Naive B cell (primary cell): Measurements from ENCODE around the gene FAM162B. TPM values are rescaled to one million over a fixed set of nuclear protein-coding genes. Genes with fewer than 3 reads are reported as not detected.
"Not testable (repeated sequence)": the region's sequence is repeated elsewhere in the genome, so short reads cannot be mapped to it uniquely, and the experiment has no call there.

Experiments used
- ATAC-seq, 2 donors: fragments of 150-1000 bp; cut with Tn5 transposase; 2 replicates each; pipeline ENCODE4 v1.10.0; 2021; ENCODE audit warnings: low read depth in 2 of 2, mild to moderate bottlenecking in 2 of 2, moderate library complexity in 2 of 2
- DNase-seq: peaks from one replicate; pipeline ENCODE4 v3.0.0; 2022
- H3K27ac Mint-ChIP-seq, 6 donors: one replicate each; pipeline ENCODE4 v1.8.0; 2020 to 2022; ENCODE audit warnings: mild to moderate bottlenecking in 6 of 6, mixed read lengths in 6 of 6, moderate library complexity in 5 of 6, inconsistent platforms in 2 of 6
- H3K27me3 Mint-ChIP-seq, 3 donors: one replicate each; pipeline ENCODE4 v1.8.0; 2021 to 2022; ENCODE audit warnings: mixed read lengths in 3 of 3, mild to moderate bottlenecking in 1 of 3
- H3K36me3 Mint-ChIP-seq, 2 donors: one replicate each; pipeline ENCODE4 v1.8.0; 2020 to 2022; ENCODE audit warnings: mixed read lengths in 2 of 2, inconsistent platforms in 1 of 2, mild to moderate bottlenecking in 1 of 2
- H3K4me1 Mint-ChIP-seq, 3 donors: one replicate each; pipeline ENCODE4 v1.8.0; 2020 to 2022; ENCODE audit warnings: mixed read lengths in 3 of 3, inconsistent platforms in 1 of 3, mild to moderate bottlenecking in 1 of 3, moderate library complexity in 1 of 3
- H3K4me3 Mint-ChIP-seq, 8 donors: one replicate each; pipeline ENCODE4 v1.8.0; 2020 to 2022; ENCODE audit warnings: mild to moderate bottlenecking in 8 of 8, mixed read lengths in 8 of 8, moderate library complexity in 8 of 8, inconsistent platforms in 2 of 8
- H3K9me3 Mint-ChIP-seq, 7 donors: one replicate each; pipeline ENCODE4 v1.8.0; 2020 to 2022; ENCODE audit warnings: mixed read lengths in 7 of 7, mild to moderate bottlenecking in 5 of 7, inconsistent platforms in 2 of 7, moderate library complexity in 1 of 7
- polyA plus RNA-seq, 6 donors: library from polyadenylated mRNA; unstranded; fragments of 300-500 nt; fragmentation: Illumina TruSeq; gene quantifications; one replicate each; pipeline ENCODE4 v1.2.3, GENCODE V29; 2021; ENCODE audit warnings: low read depth in 6 of 6

FAM162B gene
- polyA plus RNA-seq, 6 donors from 2014 or later, result not detected

DNA sequence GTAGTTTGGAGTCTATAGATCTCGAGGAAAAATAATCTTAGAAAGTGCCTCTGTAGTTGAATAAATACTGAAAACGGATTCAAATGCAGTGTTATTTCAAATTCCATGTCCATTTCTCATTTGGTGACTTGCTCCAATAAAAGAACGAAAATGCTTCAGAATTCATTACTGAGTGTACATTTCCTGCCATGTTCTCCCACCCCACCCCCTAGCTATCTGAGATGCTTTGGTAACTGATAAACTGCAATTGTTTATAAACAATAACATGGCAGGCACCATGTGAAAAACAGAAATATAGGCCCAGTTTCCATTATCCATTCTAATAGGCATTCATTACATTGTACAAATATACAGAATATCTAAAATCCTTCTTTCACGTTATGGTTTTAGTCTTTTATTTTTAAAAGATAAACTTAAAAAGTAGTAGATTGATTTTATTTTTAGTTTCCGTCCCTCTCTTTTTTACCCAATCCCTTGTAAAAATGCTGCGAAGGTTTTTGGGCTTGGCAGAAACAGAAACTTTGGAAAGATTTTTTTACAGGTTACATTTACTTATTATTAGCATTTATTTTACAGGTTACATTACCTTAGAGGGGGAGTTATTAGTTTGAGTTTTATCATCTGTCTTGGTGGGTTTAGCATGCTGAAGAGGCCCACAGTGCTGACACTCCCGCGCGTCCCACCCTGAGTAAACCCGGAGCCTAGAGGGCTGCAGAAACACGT is 1.5 kb downstream of the FAM162B start:
- H3K36me3 Mint-ChIP-seq, result peaks cover 0 to 12% of the 10 kb centered on the region in 2 donors
- no peak for DNase-seq
- H3K4me3 Mint-ChIP-seq, result peak overlapping the region in 5 of 8 donors; percentile 18 to 80 (median 41)
- peaks cover 45 to 51% (median 45%) of the 10 kb centered on the region in 3 donors for H3K27me3 Mint-ChIP-seq
- H3K4me1 Mint-ChIP-seq, result peaks cover 7 to 16% (median 10%) of the 10 kb centered on the region in 3 donors
- peaks cover 0 to 1% (median 0%) of the 10 kb centered on the region in 7 donors for H3K9me3 Mint-ChIP-seq
- ATAC-seq, result no peak
- H3K27ac Mint-ChIP-seq, result no peak overlapping the region

DNA sequence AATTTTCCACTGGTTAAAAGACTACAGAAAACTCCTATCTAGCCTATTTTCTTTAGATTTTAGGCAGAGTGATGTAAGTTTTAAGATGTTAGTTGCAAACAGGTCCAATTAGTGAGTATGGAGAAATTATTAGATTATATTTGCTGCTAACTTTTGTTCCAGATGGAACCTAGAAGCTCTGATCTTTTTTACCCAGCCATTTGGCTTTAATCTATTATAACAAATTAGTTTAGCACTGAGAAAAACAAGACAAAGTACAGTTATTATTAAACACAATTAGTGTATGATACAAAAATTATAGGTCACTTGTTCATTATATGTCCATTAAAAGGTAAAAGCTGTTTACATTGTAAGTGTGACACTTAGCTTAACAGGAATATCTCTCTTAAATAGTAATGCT is 2.5 kb downstream of the FAM162B start:
- ATAC-seq (no peak), DNase-seq (no peak)
- H3K36me3 Mint-ChIP-seq, result peaks cover 0 to 12% of the 10 kb centered on the region in 2 donors
- peaks cover 44 to 46% (median 45%) of the 10 kb centered on the region in 3 donors for H3K27me3 Mint-ChIP-seq
- no peak overlapping the region for H3K27ac Mint-ChIP-seq
- H3K4me3 Mint-ChIP-seq, result no peak overlapping the region
- H3K4me1 Mint-ChIP-seq, result peaks cover 7 to 16% (median 10%) of the 10 kb centered on the region in 3 donors
- H3K9me3 Mint-ChIP-seq, result peaks cover 0 to 1% (median 0%) of the 10 kb centered on the region in 7 donors

DNA sequence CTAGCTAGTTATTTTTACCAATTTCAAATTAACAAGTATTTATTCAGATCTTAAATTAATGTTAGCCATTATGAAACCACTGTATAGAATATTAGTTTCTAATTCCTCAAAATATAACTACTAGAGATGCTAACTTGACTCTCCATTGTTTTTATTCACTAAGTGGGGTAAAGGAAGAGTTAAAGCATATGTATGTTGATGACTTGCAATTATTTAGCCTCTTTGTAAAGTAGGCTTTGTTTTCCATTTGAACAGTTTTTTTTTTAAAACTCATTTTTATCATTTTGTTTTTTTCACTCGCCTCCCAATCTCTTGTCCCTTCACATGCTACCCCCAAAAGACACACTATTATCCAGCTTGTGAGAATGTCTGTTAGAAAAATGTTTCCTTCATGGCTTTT is 3.3 kb downstream of the FAM162B start:
- no peak overlapping the region for H3K4me3 Mint-ChIP-seq
- H3K27ac Mint-ChIP-seq, result no peak overlapping the region
- H3K27me3 Mint-ChIP-seq, result peaks cover 44 to 53% (median 45%) of the 10 kb centered on the region in 3 donors
- H3K36me3 Mint-ChIP-seq, result peaks cover 0 to 12% of the 10 kb centered on the region in 2 donors
- H3K4me1 Mint-ChIP-seq, result peaks cover 7 to 16% (median 10%) of the 10 kb centered on the region in 3 donors
- DNase-seq (no peak), ATAC-seq (no peak)
- peaks cover 0 to 1% (median 0%) of the 10 kb centered on the region in 7 donors for H3K9me3 Mint-ChIP-seq

DNA sequence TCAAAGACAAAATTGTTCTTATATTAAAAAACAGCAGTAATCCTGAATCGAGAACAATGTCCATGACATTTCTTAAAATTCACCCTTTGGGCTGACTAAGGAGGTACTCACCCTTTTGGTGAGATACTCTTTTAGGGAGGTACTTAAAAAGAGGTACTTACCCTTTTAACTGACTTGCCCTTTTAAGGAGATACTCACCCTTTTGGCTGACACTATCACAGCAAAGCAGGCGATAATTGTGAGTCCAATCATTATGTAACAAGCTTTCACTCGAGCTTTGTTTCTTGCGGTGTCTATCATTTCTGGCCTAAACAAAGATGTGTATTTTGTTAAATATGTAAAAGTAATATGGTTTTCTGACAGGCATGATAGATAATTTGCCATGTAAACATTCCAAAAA is 3.7 kb downstream of the FAM162B start:
- peaks cover 7 to 16% (median 10%) of the 10 kb centered on the region in 3 donors for H3K4me1 Mint-ChIP-seq
- H3K36me3 Mint-ChIP-seq, result peaks cover 0 to 12% of the 10 kb centered on the region in 2 donors
- ATAC-seq (no peak), DNase-seq (no peak)
- peaks cover 0 to 1% (median 0%) of the 10 kb centered on the region in 7 donors for H3K9me3 Mint-ChIP-seq
- H3K27ac Mint-ChIP-seq, result no peak overlapping the region
- H3K4me3 Mint-ChIP-seq, result no peak overlapping the region
- peaks cover 40 to 48% (median 42%) of the 10 kb centered on the region in 3 donors for H3K27me3 Mint-ChIP-seq

DNA sequence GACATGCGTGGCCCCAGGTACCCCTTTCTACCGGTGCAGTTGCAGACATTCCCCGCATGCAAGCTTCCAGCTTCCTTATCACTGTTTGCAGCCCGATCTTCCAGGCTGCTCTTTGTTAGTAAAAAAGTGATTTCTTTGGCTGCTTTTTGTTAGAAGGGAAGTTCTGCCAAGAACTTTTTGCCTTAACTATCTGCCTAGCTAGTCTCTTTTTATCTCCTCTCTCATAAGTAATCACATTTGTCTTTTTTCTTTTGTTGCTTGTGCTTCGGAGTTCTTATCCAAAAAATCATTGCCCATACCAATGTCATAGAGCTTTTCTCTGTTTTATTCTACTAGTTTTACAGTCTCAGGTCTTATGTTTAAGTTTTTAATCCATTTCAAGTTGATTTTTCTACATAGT is 20.3 kb downstream of the FAM162B start:
- peaks cover 4 to 38% (median 14%) of the 10 kb centered on the region in 7 donors for H3K9me3 Mint-ChIP-seq
- DNase-seq (no peak), ATAC-seq (no peak)
- no peaks in the 10 kb centered on the region for H3K4me1 Mint-ChIP-seq
- no peak overlapping the region for H3K4me3 Mint-ChIP-seq
- peaks cover 0 to 14% (median 11%) of the 10 kb centered on the region in 3 donors for H3K27me3 Mint-ChIP-seq
- peaks cover 0 to 4% of the 10 kb centered on the region in 2 donors for H3K36me3 Mint-ChIP-seq
- H3K27ac Mint-ChIP-seq, result no peak overlapping the region

DNA sequence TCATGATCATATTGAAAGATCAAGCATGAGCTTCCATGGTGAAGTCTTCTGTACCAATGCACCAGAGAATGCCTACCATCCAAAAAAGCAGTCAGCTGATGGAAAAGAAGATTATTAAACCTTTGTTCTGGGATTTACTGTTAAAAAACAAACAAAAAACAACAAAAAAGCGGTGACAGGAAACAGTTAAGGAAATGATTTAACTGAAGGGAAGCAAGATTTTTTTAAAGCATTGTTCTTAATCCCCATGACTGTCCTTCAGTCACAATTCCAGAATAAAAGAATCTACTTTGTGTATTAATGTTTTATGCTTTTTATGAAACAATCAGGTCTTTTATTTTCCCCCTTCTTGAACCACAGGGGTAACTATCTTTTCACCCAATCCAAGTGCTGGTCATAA is 23.9 kb downstream of the FAM162B start:
- no peak overlapping the region for H3K27ac Mint-ChIP-seq
- no peaks in the 10 kb centered on the region for H3K27me3 Mint-ChIP-seq
- peaks cover 14 to 15% of the 10 kb centered on the region in 2 donors for H3K36me3 Mint-ChIP-seq
- H3K4me1 Mint-ChIP-seq, result no peaks in the 10 kb centered on the region
- no peak for DNase-seq
- ATAC-seq, result no peak
- no peak overlapping the region for H3K4me3 Mint-ChIP-seq
- peaks cover 4 to 55% (median 30%) of the 10 kb centered on the region in 7 donors for H3K9me3 Mint-ChIP-seq

DNA sequence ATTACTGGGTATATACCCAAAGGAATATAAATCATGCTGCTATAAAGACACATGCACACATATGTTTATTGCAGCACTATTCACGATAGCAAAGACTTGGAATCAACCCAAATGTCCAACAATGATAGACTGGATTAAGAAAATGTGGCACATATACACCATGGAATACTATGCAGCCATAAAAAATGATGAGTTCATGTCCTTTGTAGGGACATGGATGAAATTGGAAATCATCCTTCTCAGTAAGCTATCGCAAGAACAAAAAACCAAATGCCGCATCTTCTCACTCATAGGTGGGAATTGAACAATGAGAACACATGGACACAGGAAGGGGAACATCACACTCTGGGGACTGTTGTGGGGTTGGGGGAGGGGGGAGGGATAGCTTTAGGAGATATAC is 25.0 kb downstream of the FAM162B start:
- H3K4me3 Mint-ChIP-seq, ATAC-seq, H3K27me3 Mint-ChIP-seq, DNase-seq, H3K4me1 Mint-ChIP-seq, H3K27ac Mint-ChIP-seq: not testable (repeated sequence)
- H3K36me3 Mint-ChIP-seq, result peaks cover 25 to 26% of the 10 kb centered on the region in 2 donors
- H3K9me3 Mint-ChIP-seq, result peaks cover 4 to 58% (median 41%) of the 10 kb centered on the region in 7 donors

DNA sequence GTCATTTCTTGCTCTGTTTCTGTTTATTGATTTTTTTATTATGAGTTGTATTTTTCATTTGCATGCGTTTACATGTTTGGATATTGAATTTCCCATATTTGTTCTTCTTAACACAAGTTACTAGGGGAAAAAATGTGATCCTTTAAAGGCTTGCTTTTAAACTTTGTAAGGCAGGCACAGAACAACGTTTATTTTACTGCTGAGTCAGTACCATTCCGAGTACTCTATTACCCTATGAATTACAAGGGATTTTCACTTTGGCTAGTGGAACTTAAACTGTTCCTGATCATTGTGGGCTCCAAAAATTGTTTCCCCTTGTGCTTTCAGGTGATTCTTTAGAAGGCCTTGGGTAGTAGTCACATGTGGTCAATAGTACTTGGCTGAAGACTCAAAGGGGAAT is 28.5 kb downstream of the FAM162B start:
- Mint-ChIP-seq H3K4me3 (no peak overlapping the region), H3K27me3 (no peaks in the 10 kb centered on the region), H3K27ac (peak overlapping the region in 1 of 6 donors; percentile 36), H3K36me3 (peaks cover 28 to 34% of the 10 kb centered on the region in 2 donors), H3K4me1 (no peaks in the 10 kb centered on the region), H3K9me3 (peaks cover 0 to 41% (median 33%) of the 10 kb centered on the region in 7 donors)
- no peak for DNase-seq
- ATAC-seq, result no peak

DNA sequence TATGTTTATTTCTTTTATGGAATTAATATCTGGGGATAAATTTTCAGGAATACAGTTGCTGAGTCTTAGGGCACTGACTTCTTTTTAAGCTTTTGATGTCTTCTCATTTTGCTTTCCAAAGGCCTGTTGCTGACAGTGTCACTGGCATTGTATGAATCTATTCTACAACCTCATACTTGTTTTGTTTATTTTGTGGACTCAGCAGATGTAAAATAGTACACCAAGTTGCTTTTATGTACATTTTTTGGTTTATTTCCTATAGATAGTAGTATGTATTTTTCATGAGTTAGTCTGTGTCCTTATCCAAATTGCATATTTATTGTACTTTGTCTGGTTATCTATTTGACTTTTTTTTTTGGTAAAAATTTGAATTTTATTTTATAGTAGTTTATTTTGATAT is 35.0 kb downstream of the FAM162B start:
- no peak for ATAC-seq
- no peak for DNase-seq
- H3K36me3 Mint-ChIP-seq, result peaks cover 17 to 49% of the 10 kb centered on the region in 2 donors

DNA sequence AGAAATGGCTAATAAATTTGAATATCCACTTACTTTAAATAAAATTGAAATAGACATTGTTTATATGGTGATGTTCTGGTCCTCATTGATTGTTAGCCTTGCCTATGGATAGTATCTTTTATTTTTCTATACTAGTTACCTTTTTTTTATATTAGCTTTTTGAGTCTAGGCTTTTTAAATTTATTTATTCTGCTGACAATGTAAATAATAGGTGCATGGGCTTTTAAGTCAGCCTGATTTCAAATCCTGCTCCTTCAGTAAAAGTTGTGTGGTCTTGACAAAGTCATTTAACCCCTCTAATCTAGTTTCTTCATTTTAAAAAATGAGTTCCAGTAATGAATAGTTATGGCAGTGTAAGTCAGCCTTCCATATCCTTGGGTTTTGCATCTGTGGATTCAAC is 38.6 kb downstream of the FAM162B start:
- no peaks in the 10 kb centered on the region for H3K9me3 Mint-ChIP-seq
- ATAC-seq, result no peak
- H3K36me3 Mint-ChIP-seq, result peaks cover 22 to 54% of the 10 kb centered on the region in 2 donors
- no peaks in the 10 kb centered on the region for H3K4me1 Mint-ChIP-seq
- H3K27me3 Mint-ChIP-seq, result no peaks in the 10 kb centered on the region
- H3K4me3 Mint-ChIP-seq, result no peak overlapping the region
- DNase-seq, result no peak
- no peak overlapping the region for H3K27ac Mint-ChIP-seq

More for the DNA sequence above, 35.0 kb downstream of the FAM162B start:
- H3K9me3 Mint-ChIP-seq, result peaks cover 0 to 2% (median 0%) of the 10 kb centered on the region in 7 donors
- no peaks in the 10 kb centered on the region for H3K4me1 Mint-ChIP-seq
- H3K27me3 Mint-ChIP-seq, result no peaks in the 10 kb centered on the region
- H3K27ac Mint-ChIP-seq, result no peak overlapping the region
- H3K4me3 Mint-ChIP-seq, result no peak overlapping the region

DNA sequence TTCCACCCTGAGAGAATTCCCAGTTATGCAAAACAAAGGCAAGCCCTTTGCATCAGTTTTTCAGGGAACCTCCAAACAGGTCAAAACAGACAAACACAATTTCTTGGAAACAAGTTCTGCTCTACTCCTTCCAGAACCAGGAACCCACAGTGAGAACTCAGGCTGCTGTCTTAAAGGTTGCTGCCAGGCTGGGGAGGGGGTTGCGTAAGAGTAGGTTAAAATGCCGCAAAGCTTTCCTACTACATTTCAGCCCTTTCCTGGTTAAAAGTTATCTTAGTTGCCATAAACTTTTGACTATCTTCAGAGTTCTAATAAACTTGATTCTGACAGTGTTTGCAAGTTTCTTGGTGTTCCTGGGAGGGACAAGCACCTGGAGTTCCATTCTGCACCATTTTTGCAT is 50.8 kb downstream of the FAM162B start:
- Mint-ChIP-seq H3K9me3 (no peaks in the 10 kb centered on the region), H3K4me3 (no peak overlapping the region), H3K27me3 (no peaks in the 10 kb centered on the region), H3K4me1 (peaks cover 2 to 13% (median 9%) of the 10 kb centered on the region in 3 donors), H3K27ac (no peak overlapping the region), H3K36me3 (peaks cover 16 to 60% of the 10 kb centered on the region in 2 donors)
- ATAC-seq, result no peak
- DNase-seq, result no peak

DNA sequence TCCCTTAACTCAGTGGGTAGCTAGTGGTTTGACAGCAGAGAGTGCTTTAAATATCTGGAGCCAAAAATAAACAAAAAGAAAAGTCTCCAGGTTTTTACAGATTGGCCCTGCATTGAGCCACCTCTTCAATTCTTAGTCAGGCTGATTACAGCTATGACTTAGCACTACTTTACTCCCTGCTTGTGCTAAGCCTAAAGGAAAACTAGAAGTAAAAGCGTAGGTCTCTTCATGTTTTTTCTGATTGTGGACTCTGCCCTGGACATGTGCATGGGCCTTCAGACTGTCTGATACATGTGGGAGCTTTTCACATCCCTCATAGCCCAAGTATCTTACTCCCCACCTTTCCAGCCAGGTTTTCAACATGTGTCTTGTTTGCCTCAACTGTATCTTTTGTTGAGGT is 51.2 kb downstream of the FAM162B start:
- Mint-ChIP-seq H3K4me3 (no peak overlapping the region), H3K36me3 (peaks cover 16 to 56% of the 10 kb centered on the region in 2 donors), H3K27me3 (no peaks in the 10 kb centered on the region), H3K27ac (peak overlapping the region in 1 of 6 donors; percentile 88), H3K9me3 (no peaks in the 10 kb centered on the region), H3K4me1 (peaks cover 3 to 13% (median 9%) of the 10 kb centered on the region in 3 donors)
- ATAC-seq, result no peak
- no peak for DNase-seq

DNA sequence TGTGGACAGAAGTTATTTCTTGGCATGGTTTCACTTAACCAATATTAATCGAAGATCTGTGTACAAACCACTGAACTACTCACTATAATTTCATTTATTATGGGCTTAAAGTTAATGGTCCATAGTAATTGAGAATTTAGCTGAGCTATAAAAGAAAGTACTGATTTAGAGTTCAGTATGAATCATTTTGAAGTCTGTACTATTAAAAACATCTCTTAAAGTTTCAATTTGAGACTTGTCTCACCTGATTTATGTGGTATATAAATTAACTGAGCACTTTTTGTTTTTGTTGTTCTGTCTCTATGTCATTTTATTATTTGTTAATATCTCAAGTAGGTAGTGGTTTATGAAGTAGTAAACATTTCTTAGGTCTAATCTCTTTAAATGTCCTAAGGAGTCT is 59.6 kb downstream of the FAM162B start:
- Mint-ChIP-seq H3K27ac (no peak overlapping the region), H3K4me3 (no peak overlapping the region), H3K4me1 (peaks cover 0 to 5% (median 0%) of the 10 kb centered on the region in 3 donors), H3K9me3 (no peaks in the 10 kb centered on the region), H3K27me3 (no peaks in the 10 kb centered on the region), H3K36me3 (peaks cover 0 to 22% of the 10 kb centered on the region in 2 donors)
- no peak for ATAC-seq
- DNase-seq, result no peak

DNA sequence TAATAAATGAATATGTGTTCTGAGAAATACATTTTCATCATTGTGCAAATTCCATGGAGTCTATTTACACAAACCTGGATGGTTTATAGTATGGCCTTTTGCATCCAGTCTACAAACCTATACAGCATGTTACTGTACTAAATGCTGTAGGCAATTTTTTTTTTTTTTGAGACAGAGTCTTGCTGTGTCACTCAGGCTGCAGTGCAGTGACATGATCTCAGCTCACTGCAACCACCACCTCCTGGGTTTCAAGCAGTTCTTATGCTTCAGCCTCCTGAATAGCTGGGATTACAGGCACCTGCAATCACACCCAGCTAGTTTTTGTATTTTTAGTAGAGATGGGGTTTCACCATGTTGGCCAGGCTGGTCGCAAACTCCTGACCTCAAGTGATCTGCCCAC is 61.6 kb downstream of the FAM162B start:
- not testable (repeated sequence) for H3K4me1 Mint-ChIP-seq, H3K27ac Mint-ChIP-seq, H3K27me3 Mint-ChIP-seq, H3K9me3 Mint-ChIP-seq, DNase-seq, ATAC-seq, H3K4me3 Mint-ChIP-seq
- peaks cover 8 to 16% of the 10 kb centered on the region in 2 donors for H3K36me3 Mint-ChIP-seq
